Prostate gland (tissue), 2 donors: ENCODE measurements around the gene TTC22. TPM values are rescaled to one million over a fixed set of nuclear protein-coding genes. Genes with fewer than 3 reads are reported as not detected.
A peak's percentile ranks its signal among the peaks of the same experiment; 100 is the strongest.

Source experiments
- DNase-seq: peaks from one replicate; pipeline ENCODE4 v3.0.0-alpha.2; 2019; ENCODE audit warnings: low spot score
- H3K27ac ChIP-seq, 2 donors: fragments of 200-600 bp; sonication (generic); 2 replicates each; pipeline ENCODE4 v1.5.1; 2017 to 2019
- H3K27me3 ChIP-seq: fragments of 200-600 bp; sonication (generic); replicated peaks from 2 replicates; pipeline ENCODE4 v1.5.1; 2019; ENCODE audit not compliant: insufficient read depth
- H3K36me3 ChIP-seq, 2 donors: fragments of 200-600 bp; sonication (generic); 1 replicate in 1 of 2; 2 replicates in 1 of 2; pipeline versions ENCODE4 v1.5.1 to v1.8.1; 2017 to 2019
- H3K4me1 ChIP-seq: fragments of 200-600 bp; sonication (generic); replicated peaks from 2 replicates; pipeline ENCODE4 v1.5.1; 2019
- H3K4me3 ChIP-seq, 2 donors: fragments of 200-600 bp; sonication (generic); 2 replicates each; pipeline ENCODE4 v1.5.1; 2017 to 2019
- H3K9me3 ChIP-seq: fragments of 200-600 bp; sonication (generic); 2 replicates; pipeline ENCODE4 v1.5.1; 2017
- CTCF ChIP-seq, 4 experiments: fragments of 200-600 bp in 2 of 4; fragments of 450-650 bp in 2 of 4; sonication (generic) in 2 of 4; IDR thresholded peaks; 1 replicate in 3 of 4; 2 replicates in 1 of 4; pipeline ENCODE4 v1.5.1; 2016 to 2019; ENCODE audit warnings: antibody characterized with exemption in 4 of 4, mild to moderate bottlenecking in 2 of 4, moderate library complexity in 2 of 4
- POLR2A ChIP-seq: fragments of 450-650 bp; IDR thresholded peaks from one replicate; pipeline ENCODE4 v1.6.1; 2016; ENCODE audit warnings: antibody characterized with exemption, mild to moderate bottlenecking
- POLR2AphosphoS5 ChIP-seq: sonication (generic); formaldehyde crosslinking; IDR thresholded peaks from one replicate; pipeline ENCODE4 v1.6.1; 2017; ENCODE audit warnings: antibody characterized with exemption
- WGBS: methylation state at CpG from one replicate; pipeline ENCODE4 v1.1.5; 2018; 5-methylcytosine and 5-hydroxymethylcytosine counted together
- intact Hi-C: fragments of 100-400 bp; cut with DNase I; formaldehyde crosslinking; loops from one replicate; pipeline ENCODE4 v1.14.2; 2022
- total RNA-seq, 2 donors: library from RNA; depleted of rRNA; stranded (reverse); fragments of >200 nt; gene quantifications; one replicate each; pipeline ENCODE4 v1.1.0, GENCODE V29; 2016

TTC22 gene
- total RNA-seq, 2 donors from 2014 or later: 18.0 to 30.4 TPM

DNA sequence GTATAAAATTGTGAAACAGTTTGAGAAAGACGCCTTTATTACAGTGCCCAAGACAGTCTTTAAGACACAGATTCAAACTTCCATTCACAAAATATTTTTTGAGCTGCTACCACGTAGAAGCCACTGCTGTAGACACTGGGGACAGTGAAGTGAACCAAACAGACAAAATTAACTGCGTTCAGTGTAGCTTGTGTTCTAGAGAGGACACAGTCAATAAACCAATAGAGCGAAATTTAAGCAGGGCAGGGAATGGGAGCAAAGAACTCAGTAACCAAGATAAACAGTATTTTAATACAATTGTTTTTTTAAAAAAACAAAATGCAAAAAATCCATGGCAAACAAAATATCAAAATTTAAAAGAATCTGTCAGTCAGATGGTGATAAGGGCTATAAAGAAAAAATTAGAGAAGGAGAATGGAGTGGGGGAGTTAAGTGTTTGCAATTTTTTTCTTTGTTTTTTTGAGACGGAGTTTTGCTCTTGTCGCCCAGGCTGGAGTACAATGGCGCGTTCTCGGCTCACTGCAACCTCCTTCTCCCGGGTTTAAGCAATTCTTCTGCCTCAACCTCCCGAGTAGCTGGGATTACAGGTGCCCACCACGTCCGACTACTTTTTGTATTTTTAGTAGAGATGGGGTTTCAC is 36.1 kb downstream of the TTC22 start:
- 56% methylated on average over 13 of the region's 13 CpGs for WGBS
- no peak for TF ChIP-seq CTCF (IDR thresholded peaks at IDR 0.05)
- no peak for TF ChIP-seq POLR2AphosphoS5
- no peak for TF ChIP-seq POLR2A

GRCh38 chr1:54764133-54764921 is 36.8 kb downstream of the TTC22 start, which contains the start of gene PARS2:
Gene PARS2, minus strand, starts transcription at chr1:54764523. Its CDS starts 5,362 bp downstream, at chr1:54759161.
- no peaks in the 10 kb centered on the region for H3K36me3 ChIP-seq
- peak within 1 kb of the TSS; percentile 69 to 71 for H3K27ac ChIP-seq
- peaks cover 3% of the 10 kb centered on the region for H3K4me1 ChIP-seq
- WGBS: 0% methylated on average over 55 of the region's 57 CpGs
- H3K27me3 ChIP-seq: no peaks in the 10 kb centered on the region
- no peaks in the 10 kb centered on the region for H3K9me3 ChIP-seq
- intact Hi-C loops: loop anchor here (5.0 kb wide), 1 partner anchor 712 kb away; the partner anchor contains the start of genes TCEANC2 and TMEM59
- peak; percentile 96 for DNase-seq
- TF ChIP-seq CTCF (IDR thresholded peaks at IDR 0.05): no peak
- TF ChIP-seq POLR2A: peak; percentile 76
- TF ChIP-seq POLR2AphosphoS5: peak; percentile 99
- peak within 1 kb of the TSS; percentile 63 to 64 for H3K4me3 ChIP-seq

More for the DNA sequence above, 36.1 kb downstream of the TTC22 start:
- Histone ChIP-seq H3K4me1 (peaks cover 3% of the 10 kb centered on the region), H3K27ac (peak overlapping the region; percentile 69 to 71), H3K9me3 (no peaks in the 10 kb centered on the region), H3K36me3 (no peaks in the 10 kb centered on the region), H3K27me3 (no peaks in the 10 kb centered on the region), H3K4me3 (peak overlapping the region; percentile 63 to 64)
- intact Hi-C loops: loop anchor here (5.0 kb wide), 1 partner anchor 713 kb away; the partner anchor contains the start of genes TCEANC2 and TMEM59
- no peak for DNase-seq

DNA sequence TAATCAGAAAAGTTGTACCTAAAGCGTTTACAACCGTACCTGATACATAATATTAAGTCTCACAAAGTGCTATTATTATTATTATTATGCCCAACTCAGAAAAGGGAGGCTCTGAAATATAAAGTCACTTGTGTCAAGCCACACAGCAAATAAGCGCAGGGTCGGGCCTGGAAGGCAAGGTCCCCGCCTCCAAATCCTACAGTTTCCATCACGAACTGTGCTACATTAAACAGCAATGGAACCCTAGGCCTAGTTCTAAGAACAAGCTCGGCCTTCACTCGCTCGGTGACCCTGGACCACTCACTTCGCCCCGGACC is 37.3 kb downstream of the TTC22 start:
- Histone ChIP-seq H3K27me3 (no peaks in the 10 kb centered on the region), H3K27ac (peak overlapping the region; percentile 47 to 61), H3K4me1 (peaks cover 3% of the 10 kb centered on the region), H3K9me3 (no peaks in the 10 kb centered on the region), H3K4me3 (peak overlapping the region; percentile 63 to 64), H3K36me3 (no peaks in the 10 kb centered on the region)
- TF ChIP-seq CTCF (IDR thresholded peaks at IDR 0.05) (no peak), POLR2A (no peak), POLR2AphosphoS5 (no peak)
- WGBS: 2% methylated on average over 11 of the region's 11 CpGs
- intact Hi-C loops: loop anchor here (5.0 kb wide), 1 partner anchor 711 kb away; the partner anchor contains the start of genes TCEANC2 and TMEM59
- DNase-seq: no peak

GRCh38 chr1:54758678-54759348 is 42.3 kb downstream of the TTC22 start:
- 91% methylated on average over 20 of the region's 20 CpGs for WGBS
- Histone ChIP-seq H3K36me3 (peaks cover 0 to 12% of the 10 kb centered on the region in 2 donors), H3K27ac (no peak overlapping the region), H3K4me1 (peaks cover 3% of the 10 kb centered on the region), H3K9me3 (no peaks in the 10 kb centered on the region), H3K27me3 (no peaks in the 10 kb centered on the region), H3K4me3 (no peak overlapping the region)
- intact Hi-C loops: no loop called here
- DNase-seq: no peak
- TF ChIP-seq CTCF (IDR thresholded peaks at IDR 0.05) (no peak), POLR2A (no peak), POLR2AphosphoS5 (no peak)
